Measurements from ENCODE around the gene ATP6V0D1.

GRCh38 chr16:67437513-67437912 is 43.4 kb downstream of the ATP6V0D1 start:
- TF ChIP-seq BHLHE40 (IDR thresholded peaks at IDR 0.05; ENCODE audit: borderline replicate concordance), result no peak
- no peak for TF ChIP-seq FOXA1 (IDR thresholded peaks at IDR 0.05)
- no peak for TF ChIP-seq FOXM1 (IDR thresholded peaks at IDR 0.05; ENCODE audit: borderline replicate concordance)
- TF ChIP-seq ZNF384 (IDR thresholded peaks at IDR 0.05), result no peak
- no peak for TF ChIP-seq SP1 (IDR thresholded peaks at IDR 0.05)
- TF ChIP-seq ELF4 (IDR thresholded peaks at IDR 0.05), result no peak
- TF ChIP-seq CTBP1 (IDR thresholded peaks at IDR 0.05; ENCODE audit: borderline replicate concordance), result no peak
- TF ChIP-seq SUZ12 (IDR thresholded peaks at IDR 0.05), result no peak
- no peak for TF ChIP-seq HDGF (IDR thresholded peaks at IDR 0.05; ENCODE audit: borderline replicate concordance)
- no peak for TF ChIP-seq ARNT (IDR thresholded peaks at IDR 0.05)
- TF ChIP-seq TARDBP (IDR thresholded peaks at IDR 0.05), result no peak
- no peak for TF ChIP-seq FOXK2 (IDR thresholded peaks at IDR 0.05)

All from HEK293T (cell line).